Measurements from ENCODE around the gene RSL1D1. TPM values are rescaled to one million over a fixed set of nuclear protein-coding genes. Genes with fewer than 3 reads are reported as not detected.

Gene RSL1D1
- total RNA-seq, 3 donors from 2014 or later = 150 to 219 (median 172) TPM

GRCh38 chr16:11890231-11890965, 39.1 kb upstream of the RSL1D1 start:
- Histone ChIP-seq H3K36me3 (no peaks in the 10 kb centered on the region), H3K9me3 (no peaks in the 10 kb centered on the region), H3K4me3 (no peak overlapping the region), H3K27me3 (no peaks in the 10 kb centered on the region), H3K27ac (no peak overlapping the region), H3K4me1 (no peaks in the 10 kb centered on the region)
- DNase-seq (ENCODE audit: low spot score in 2 of 2) = no peak
- intact Hi-C loops (cut with DNase I; ENCODE audit: low total_unique reads) = no loop called here
- TF ChIP-seq POLR2A (IDR thresholded peaks at IDR 0.05) (no peak), POLR2AphosphoS5 (IDR thresholded peaks at IDR 0.05) (no peak)
- TF ChIP-seq, protein P1, sequence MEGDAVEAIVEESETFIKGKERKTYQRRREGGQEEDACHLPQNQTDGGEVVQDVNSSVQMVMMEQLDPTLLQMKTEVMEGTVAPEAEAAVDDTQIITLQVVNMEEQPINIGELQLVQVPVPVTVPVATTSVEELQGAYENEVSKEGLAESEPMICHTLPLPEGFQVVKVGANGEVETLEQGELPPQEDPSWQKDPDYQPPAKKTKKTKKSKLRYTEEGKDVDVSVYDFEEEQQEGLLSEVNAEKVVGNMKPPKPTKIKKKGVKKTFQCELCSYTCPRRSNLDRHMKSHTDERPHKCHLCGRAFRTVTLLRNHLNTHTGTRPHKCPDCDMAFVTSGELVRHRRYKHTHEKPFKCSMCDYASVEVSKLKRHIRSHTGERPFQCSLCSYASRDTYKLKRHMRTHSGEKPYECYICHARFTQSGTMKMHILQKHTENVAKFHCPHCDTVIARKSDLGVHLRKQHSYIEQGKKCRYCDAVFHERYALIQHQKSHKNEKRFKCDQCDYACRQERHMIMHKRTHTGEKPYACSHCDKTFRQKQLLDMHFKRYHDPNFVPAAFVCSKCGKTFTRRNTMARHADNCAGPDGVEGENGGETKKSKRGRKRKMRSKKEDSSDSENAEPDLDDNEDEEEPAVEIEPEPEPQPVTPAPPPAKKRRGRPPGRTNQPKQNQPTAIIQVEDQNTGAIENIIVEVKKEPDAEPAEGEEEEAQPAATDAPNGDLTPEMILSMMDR (IDR thresholded peaks at IDR 0.05) = no peak

GRCh38 chr16:11886881-11887280, 35.5 kb upstream of the RSL1D1 start:
- Histone ChIP-seq H3K36me3 (peaks cover 3% of the 10 kb centered on the region), H3K4me3 (no peak overlapping the region), H3K27me3 (no peaks in the 10 kb centered on the region), H3K4me1 (no peaks in the 10 kb centered on the region), H3K9me3 (no peaks in the 10 kb centered on the region), H3K27ac (no peak overlapping the region)
- DNase-seq (ENCODE audit: low spot score in 2 of 2) = no peak
- TF ChIP-seq POLR2A (IDR thresholded peaks at IDR 0.05) (no peak), POLR2AphosphoS5 (IDR thresholded peaks at IDR 0.05) (no peak)
- TF ChIP-seq, protein P1 (IDR thresholded peaks at IDR 0.05) = no peak
- intact Hi-C loops (cut with DNase I; ENCODE audit: low total_unique reads) = no loop called here

GRCh38 chr16:11884035-11884434, 32.7 kb upstream of the RSL1D1 start:
- no peak for TF ChIP-seq POLR2A (IDR thresholded peaks at IDR 0.05)
- TF ChIP-seq POLR2AphosphoS5 (IDR thresholded peaks at IDR 0.05) = no peak
- TF ChIP-seq, protein P1 (IDR thresholded peaks at IDR 0.05) = no peak
- H3K27ac ChIP-seq = no peak overlapping the region
- no peaks in the 10 kb centered on the region for H3K9me3 ChIP-seq
- H3K4me1 ChIP-seq = no peaks in the 10 kb centered on the region
- peaks cover 3% of the 10 kb centered on the region for H3K36me3 ChIP-seq
- H3K4me3 ChIP-seq = no peak overlapping the region
- H3K27me3 ChIP-seq = no peaks in the 10 kb centered on the region
- DNase-seq (ENCODE audit: low spot score in 2 of 2) = no peak
- intact Hi-C loops (cut with DNase I; ENCODE audit: low total_unique reads) = no loop called here

GRCh38 chr16:11880007-11880406, 28.7 kb upstream of the RSL1D1 start:
- intact Hi-C loops (cut with DNase I; ENCODE audit: low total_unique reads) = no loop called here
- peaks cover 3% of the 10 kb centered on the region for H3K36me3 ChIP-seq
- H3K4me3 ChIP-seq = no peak overlapping the region
- TF ChIP-seq, protein P1 (IDR thresholded peaks at IDR 0.05) = no peak
- TF ChIP-seq POLR2AphosphoS5 (IDR thresholded peaks at IDR 0.05) (no peak), POLR2A (IDR thresholded peaks at IDR 0.05) (no peak)
- no peak overlapping the region for H3K27ac ChIP-seq
- DNase-seq (ENCODE audit: low spot score in 2 of 2) = no peak
- no peaks in the 10 kb centered on the region for H3K27me3 ChIP-seq
- no peaks in the 10 kb centered on the region for H3K9me3 ChIP-seq
- no peaks in the 10 kb centered on the region for H3K4me1 ChIP-seq

GRCh38 chr16:11877374-11877773, 26.0 kb upstream of the RSL1D1 start:
- Histone ChIP-seq H3K4me3 (no peak overlapping the region), H3K36me3 (peaks cover 3% of the 10 kb centered on the region), H3K27ac (no peak overlapping the region), H3K9me3 (no peaks in the 10 kb centered on the region), H3K27me3 (no peaks in the 10 kb centered on the region), H3K4me1 (no peaks in the 10 kb centered on the region)
- TF ChIP-seq, protein P1 (IDR thresholded peaks at IDR 0.05) = no peak
- TF ChIP-seq POLR2A (IDR thresholded peaks at IDR 0.05) = no peak
- TF ChIP-seq POLR2AphosphoS5 (IDR thresholded peaks at IDR 0.05) = no peak
- intact Hi-C loops (cut with DNase I; ENCODE audit: low total_unique reads) = no loop called here
- no peak for DNase-seq (ENCODE audit: low spot score in 2 of 2)
